K562 (cell line): ENCODE results near the gene C1orf198. TPM values are rescaled to one million over a fixed set of nuclear protein-coding genes. Genes with fewer than 3 reads are reported as not detected.

Experiments
- polyA plus RNA-seq, 8 experiments: library from polyadenylated mRNA; depleted of rRNA in 4 of 8; stranded (reverse) in 5 of 8; unstranded in 3 of 8; fragments of >200 nt; fragmentation: Nextera tagmentation in 2 of 8; fragmentation: Illumina TruSeq in 1 of 8; extraction: Ambion mirVana in 2 of 8; extraction: Trizol in 1 of 8; gene quantifications; 2 replicates each; pipeline versions ENCODE4 v1.2.1 to v1.2.3, GENCODE V29; 2011 to 2014; ENCODE audit warnings: inconsistent platforms in 1 of 8, missing spikeins in 1 of 8
- small RNA-seq: library from RNA; depleted of rRNA; stranded (forward); fragments of <200 nt; gene quantifications from one replicate; pipeline ENCODE3, GENCODE V24; 2014
- total RNA-seq, 7 experiments: library from RNA; depleted of rRNA in 6 of 7; stranded (reverse); fragments of >200 nt in 6 of 7; fragmentation: Illumina TruSeq in 2 of 7; extraction: Trizol in 2 of 7; gene quantifications; 2 replicates each; pipeline versions ENCODE4 v1.2.1 to v1.2.3, GENCODE V29; 2011 to 2021; ENCODE audit warnings: low replicate concordance in 1 of 7

C1orf198 gene
- total and polyA plus RNA-seq, 9 of the 15 experiments (the other 6 are each of a cell fraction or from before 2014, with no cell fraction given) = 2.0 to 15.1 (median 10.4) TPM

Small RNA genes within 50 kb of the gene (small RNA-seq; reads per million reads assigned to genes)
- gene RN7SL837P (not detected), gene RNA5SP79 (not detected)

Other genes with a start within 250 kb of the C1orf198 start
- 40.2 and 51.7 TPM in 2 replicates for gene COG2, start 226.0 kb downstream of the C1orf198 start, total RNA-seq (2014; rRNA removed)
- gene COG2, start 226.0 kb downstream of the C1orf198 start, total RNA-seq (2014; rRNA removed; fragmentation: Illumina TruSeq; extraction: Trizol) = 33.3 and 36.7 TPM in 2 replicates
- 33.5 and 34.8 TPM in 2 replicates for gene COG2, start 226.0 kb downstream of the C1orf198 start, total RNA-seq (2015; rRNA removed; fragmentation: Illumina TruSeq; extraction: Trizol)
- gene COG2, start 226.0 kb downstream of the C1orf198 start, total RNA-seq (2021) = 36.2 and 43.9 TPM in 2 replicates
- 21.8 and 24.0 TPM in 2 replicates for gene COG2, start 226.0 kb downstream of the C1orf198 start, polyA plus RNA-seq (2011; rRNA removed)
- gene COG2, start 226.0 kb downstream of the C1orf198 start, polyA plus RNA-seq (2014; fragmentation: Illumina TruSeq; extraction: Trizol) = 31.3 and 33.5 TPM in 2 replicates
- 10 to 100 TPM; 22.0 to 31.3 TPM for gene COG2, start 226.0 kb downstream of the C1orf198 start, polyA plus RNA-seq (2014; fragmentation: Nextera tagmentation; extraction: Ambion mirVana)
- 26.8 and 30.9 TPM in 2 replicates for gene COG2, start 226.0 kb downstream of the C1orf198 start, polyA plus RNA-seq (2014; rRNA removed)
- gene AGT, start 154.4 kb downstream of the C1orf198 start, total RNA-seq (2014; rRNA removed) = not detected in 2 replicates
- not detected in 2 replicates for gene AGT, start 154.4 kb downstream of the C1orf198 start, total RNA-seq (2014; rRNA removed; fragmentation: Illumina TruSeq; extraction: Trizol)
- not detected in 2 replicates for gene AGT, start 154.4 kb downstream of the C1orf198 start, total RNA-seq (2015; rRNA removed; fragmentation: Illumina TruSeq; extraction: Trizol)
- 0.40 and 0.78 TPM in 2 replicates for gene AGT, start 154.4 kb downstream of the C1orf198 start, total RNA-seq (2021)
- gene AGT, start 154.4 kb downstream of the C1orf198 start, polyA plus RNA-seq (2011; rRNA removed) = not detected in 2 replicates
- gene AGT, start 154.4 kb downstream of the C1orf198 start, polyA plus RNA-seq (2014; fragmentation: Illumina TruSeq; extraction: Trizol) = not detected in 2 replicates
- not detected for gene AGT, start 154.4 kb downstream of the C1orf198 start, polyA plus RNA-seq (2014; fragmentation: Nextera tagmentation; extraction: Ambion mirVana)
- not detected in 2 replicates for gene AGT, start 154.4 kb downstream of the C1orf198 start, polyA plus RNA-seq (2014; rRNA removed)
- not detected in 2 replicates for gene CAPN9, start 121.1 kb downstream of the C1orf198 start, total RNA-seq (2014; rRNA removed)
- gene CAPN9, start 121.1 kb downstream of the C1orf198 start, total RNA-seq (2014; rRNA removed; fragmentation: Illumina TruSeq; extraction: Trizol) = not detected in 2 replicates
- not detected in 2 replicates for gene CAPN9, start 121.1 kb downstream of the C1orf198 start, total RNA-seq (2015; rRNA removed; fragmentation: Illumina TruSeq; extraction: Trizol)
- not detected in 2 replicates for gene CAPN9, start 121.1 kb downstream of the C1orf198 start, total RNA-seq (2021)
- gene CAPN9, start 121.1 kb downstream of the C1orf198 start, polyA plus RNA-seq (2011; rRNA removed) = not detected in 2 replicates
- gene CAPN9, start 121.1 kb downstream of the C1orf198 start, polyA plus RNA-seq (2014; fragmentation: Illumina TruSeq; extraction: Trizol) = not detected in 2 replicates
- gene CAPN9, start 121.1 kb downstream of the C1orf198 start, polyA plus RNA-seq (2014; fragmentation: Nextera tagmentation; extraction: Ambion mirVana) = not detected
- not detected in 2 replicates for gene CAPN9, start 121.1 kb downstream of the C1orf198 start, polyA plus RNA-seq (2014; rRNA removed)
- gene TTC13, start 110.3 kb upstream of the C1orf198 start, total RNA-seq (2014; rRNA removed) = 6.2 and 7.9 TPM in 2 replicates
- 7.6 and 9.1 TPM in 2 replicates for gene TTC13, start 110.3 kb upstream of the C1orf198 start, total RNA-seq (2014; rRNA removed; fragmentation: Illumina TruSeq; extraction: Trizol)
- 9.0 and 12.2 TPM in 2 replicates for gene TTC13, start 110.3 kb upstream of the C1orf198 start, total RNA-seq (2015; rRNA removed; fragmentation: Illumina TruSeq; extraction: Trizol)
- gene TTC13, start 110.3 kb upstream of the C1orf198 start, total RNA-seq (2021) = 10.9 and 12.3 TPM in 2 replicates
- gene TTC13, start 110.3 kb upstream of the C1orf198 start, polyA plus RNA-seq (2011; rRNA removed) = 7.4 and 9.6 TPM in 2 replicates
- gene TTC13, start 110.3 kb upstream of the C1orf198 start, polyA plus RNA-seq (2014; fragmentation: Illumina TruSeq; extraction: Trizol) = 10.4 and 13.8 TPM in 2 replicates
- gene TTC13, start 110.3 kb upstream of the C1orf198 start, polyA plus RNA-seq (2014; fragmentation: Nextera tagmentation; extraction: Ambion mirVana) = 1 to 10 TPM; 1.7 to 2.2 TPM
- gene TTC13, start 110.3 kb upstream of the C1orf198 start, polyA plus RNA-seq (2014; rRNA removed) = 9.6 and 11.4 TPM in 2 replicates
- gene ARV1, start 110.6 kb upstream of the C1orf198 start, total RNA-seq (2014; rRNA removed) = 54.8 and 66.6 TPM in 2 replicates
- 85.3 and 92.3 TPM in 2 replicates for gene ARV1, start 110.6 kb upstream of the C1orf198 start, total RNA-seq (2014; rRNA removed; fragmentation: Illumina TruSeq; extraction: Trizol)
- 70.0 and 74.0 TPM in 2 replicates for gene ARV1, start 110.6 kb upstream of the C1orf198 start, total RNA-seq (2015; rRNA removed; fragmentation: Illumina TruSeq; extraction: Trizol)
- 63.5 and 65.5 TPM in 2 replicates for gene ARV1, start 110.6 kb upstream of the C1orf198 start, total RNA-seq (2021)
- gene ARV1, start 110.6 kb upstream of the C1orf198 start, polyA plus RNA-seq (2011; rRNA removed) = 101 and 139 TPM in 2 replicates
- 110 and 129 TPM in 2 replicates for gene ARV1, start 110.6 kb upstream of the C1orf198 start, polyA plus RNA-seq (2014; fragmentation: Illumina TruSeq; extraction: Trizol)
- gene ARV1, start 110.6 kb upstream of the C1orf198 start, polyA plus RNA-seq (2014; fragmentation: Nextera tagmentation; extraction: Ambion mirVana) = 10 to 100 TPM; 61.9 to 71.0 TPM
- 117 and 128 TPM in 2 replicates for gene ARV1, start 110.6 kb upstream of the C1orf198 start, polyA plus RNA-seq (2014; rRNA removed)
- 66.2 TPM in 2 replicates for gene FAM89A, start 171.7 kb upstream of the C1orf198 start, total RNA-seq (2014; rRNA removed)
- gene FAM89A, start 171.7 kb upstream of the C1orf198 start, total RNA-seq (2014; rRNA removed; fragmentation: Illumina TruSeq; extraction: Trizol) = 43.3 and 43.5 TPM in 2 replicates
- 25.1 and 29.3 TPM in 2 replicates for gene FAM89A, start 171.7 kb upstream of the C1orf198 start, total RNA-seq (2015; rRNA removed; fragmentation: Illumina TruSeq; extraction: Trizol)
- gene FAM89A, start 171.7 kb upstream of the C1orf198 start, total RNA-seq (2021) = 56.5 and 56.9 TPM in 2 replicates
- 25.6 and 45.4 TPM in 2 replicates for gene FAM89A, start 171.7 kb upstream of the C1orf198 start, polyA plus RNA-seq (2011; rRNA removed)
- gene FAM89A, start 171.7 kb upstream of the C1orf198 start, polyA plus RNA-seq (2014; fragmentation: Illumina TruSeq; extraction: Trizol) = 41.0 and 42.1 TPM in 2 replicates
- gene FAM89A, start 171.7 kb upstream of the C1orf198 start, polyA plus RNA-seq (2014; fragmentation: Nextera tagmentation; extraction: Ambion mirVana) = 10 to 100 TPM in 1 of 2 experiments, 1 to 10 TPM in 1; 8.7 to 13.3 TPM
- gene FAM89A, start 171.7 kb upstream of the C1orf198 start, polyA plus RNA-seq (2014; rRNA removed) = 54.5 and 56.0 TPM in 2 replicates